ENCODE measurements around the gene ZNF497. TPM values are rescaled to one million over a fixed set of nuclear protein-coding genes. Genes with fewer than 3 reads are reported as not detected.
A peak's percentile ranks its signal among the peaks of the same experiment; 100 is the strongest.

Gene ZNF497
- total and polyA plus RNA-seq, 2 of the 13 experiments (the other 11 are each of a cell fraction or from before 2014, with no cell fraction given) = 1.5 to 1.9 TPM

- peak; percentile 81 for TF ChIP-seq ZBTB40 (IDR thresholded peaks at IDR 0.05)
- TF ChIP-seq ZBTB40 (CRISPR knock-in tag; IDR thresholded peaks at IDR 0.05) = no peak; the same call in 1 of the 2 replicates
- 0 out of 2 replicates have a peak, but pooled peaks have one; percentile 47 for TF ChIP-seq SNAI1 (CRISPR knock-in tag; IDR thresholded peaks at IDR 0.05; ENCODE audit: borderline replicate concordance)
- peak; percentile 71 for TF ChIP-seq ZNF142 (CRISPR knock-in tag; IDR thresholded peaks at IDR 0.05)
- peak; percentile 76; the same call in 1 of the 2 replicates for TF ChIP-seq CBX5 (CRISPR knock-in tag; IDR thresholded peaks at IDR 0.05; ENCODE audit: borderline replicate concordance)
- TF ChIP-seq SRSF9 (IDR thresholded peaks at IDR 0.05; ENCODE audit: borderline replicate concordance, insufficient read depth, low read depth, low read length, poor library complexity, severe bottlenecking) = no peak
- TF ChIP-seq ESRRA (CRISPR knock-in tag; IDR thresholded peaks at IDR 0.05; ENCODE audit: low read depth) = no peak; the same call in 1 of the 2 replicates
- TF ChIP-seq ZNF331 (CRISPR knock-in tag; IDR thresholded peaks at IDR 0.05) = peak; percentile 72
- no peak for TF ChIP-seq SIX1 (CRISPR knock-in tag; IDR thresholded peaks at IDR 0.05; ENCODE audit: borderline replicate concordance)
- 0 out of 4 replicates have a peak, but pooled peaks of 1 of the 2 experiments have one; percentile 14 for TF ChIP-seq NR2F1 (CRISPR knock-in tag; IDR thresholded peaks at IDR 0.05)
- TF ChIP-seq HDAC2 (CRISPR knock-in tag; IDR thresholded peaks at IDR 0.05) = peak; percentile 71
- TF ChIP-seq CREB1 (IDR thresholded peaks at IDR 0.05) = peak; percentile 77
- TF ChIP-seq CREB1 (CRISPR knock-in tag; IDR thresholded peaks at IDR 0.05) = peak; percentile 93
Measured at GRCh38 chr19:58305065-58305931, 57.3 kb downstream of the ZNF497 start, which contains the start of gene ERVK3-1 (continued).
